ENCODE results near the gene LGALS1. TPM values are rescaled to one million over a fixed set of nuclear protein-coding genes. Genes with fewer than 3 reads are reported as not detected.
"Not testable (repeated sequence)": the region's sequence is repeated elsewhere in the genome, so short reads cannot be mapped to it uniquely, and the experiment has no call there.

LGALS1 gene
- total RNA-seq, 1 donor, result 3,707 TPM

DNA sequence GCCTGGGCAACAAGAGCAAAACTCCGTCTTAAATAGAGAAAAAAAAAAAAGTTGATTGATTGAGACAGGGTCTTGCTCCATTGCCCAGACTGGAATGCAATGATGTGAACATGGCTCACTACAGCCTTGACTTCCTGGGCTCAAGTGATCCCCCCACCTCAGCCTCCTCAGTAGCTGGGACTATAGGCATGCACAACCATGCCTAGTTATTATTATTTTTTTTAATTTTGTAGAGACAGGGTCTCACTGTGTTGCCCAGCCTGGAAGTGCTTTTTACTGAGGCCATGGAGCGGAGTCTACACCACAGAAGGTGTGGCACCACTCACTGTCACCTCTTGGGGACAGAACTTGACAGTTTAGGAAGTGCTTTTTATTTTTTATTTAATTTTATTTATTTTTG, 39.2 kb downstream of the LGALS1 start:
- DNase-seq (ENCODE audit: low read depth), result no peak

DNA sequence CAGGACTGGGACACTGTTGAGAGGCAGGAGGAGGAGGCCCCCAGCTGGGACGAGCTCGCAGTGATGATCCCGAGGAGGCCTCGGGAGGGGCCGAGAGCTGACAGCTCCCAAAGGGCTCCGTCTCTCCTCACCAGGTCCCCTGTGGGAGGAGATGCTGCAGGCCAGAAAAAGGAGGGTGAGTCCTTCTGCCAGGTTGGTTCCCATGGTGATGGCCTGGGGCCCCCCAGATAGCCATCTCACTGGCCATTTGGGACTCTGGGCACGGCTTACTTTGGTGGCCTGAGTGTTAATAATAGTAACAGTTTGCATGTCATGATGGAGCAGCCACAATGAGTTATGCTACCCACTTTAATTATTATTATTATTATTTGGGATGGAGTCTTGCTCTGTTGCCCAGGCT, 40.3 kb downstream of the LGALS1 start:
- DNase-seq (ENCODE audit: low read depth), result no peak
- H3K4me3 ChIP-seq (ENCODE audit: low read depth, low read length), result no peak overlapping the region
- TF ChIP-seq, protein P1, sequence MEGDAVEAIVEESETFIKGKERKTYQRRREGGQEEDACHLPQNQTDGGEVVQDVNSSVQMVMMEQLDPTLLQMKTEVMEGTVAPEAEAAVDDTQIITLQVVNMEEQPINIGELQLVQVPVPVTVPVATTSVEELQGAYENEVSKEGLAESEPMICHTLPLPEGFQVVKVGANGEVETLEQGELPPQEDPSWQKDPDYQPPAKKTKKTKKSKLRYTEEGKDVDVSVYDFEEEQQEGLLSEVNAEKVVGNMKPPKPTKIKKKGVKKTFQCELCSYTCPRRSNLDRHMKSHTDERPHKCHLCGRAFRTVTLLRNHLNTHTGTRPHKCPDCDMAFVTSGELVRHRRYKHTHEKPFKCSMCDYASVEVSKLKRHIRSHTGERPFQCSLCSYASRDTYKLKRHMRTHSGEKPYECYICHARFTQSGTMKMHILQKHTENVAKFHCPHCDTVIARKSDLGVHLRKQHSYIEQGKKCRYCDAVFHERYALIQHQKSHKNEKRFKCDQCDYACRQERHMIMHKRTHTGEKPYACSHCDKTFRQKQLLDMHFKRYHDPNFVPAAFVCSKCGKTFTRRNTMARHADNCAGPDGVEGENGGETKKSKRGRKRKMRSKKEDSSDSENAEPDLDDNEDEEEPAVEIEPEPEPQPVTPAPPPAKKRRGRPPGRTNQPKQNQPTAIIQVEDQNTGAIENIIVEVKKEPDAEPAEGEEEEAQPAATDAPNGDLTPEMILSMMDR (IDR thresholded peaks at IDR 0.05; ENCODE audit: insufficient read depth, low read depth, low read length), result no peak

More for the DNA sequence above, 39.2 kb downstream of the LGALS1 start:
- H3K4me3 ChIP-seq (ENCODE audit: low read depth, low read length), result no peak overlapping the region
- TF ChIP-seq, protein P1 (IDR thresholded peaks at IDR 0.05; ENCODE audit: insufficient read depth, low read depth, low read length), result no peak

DNA sequence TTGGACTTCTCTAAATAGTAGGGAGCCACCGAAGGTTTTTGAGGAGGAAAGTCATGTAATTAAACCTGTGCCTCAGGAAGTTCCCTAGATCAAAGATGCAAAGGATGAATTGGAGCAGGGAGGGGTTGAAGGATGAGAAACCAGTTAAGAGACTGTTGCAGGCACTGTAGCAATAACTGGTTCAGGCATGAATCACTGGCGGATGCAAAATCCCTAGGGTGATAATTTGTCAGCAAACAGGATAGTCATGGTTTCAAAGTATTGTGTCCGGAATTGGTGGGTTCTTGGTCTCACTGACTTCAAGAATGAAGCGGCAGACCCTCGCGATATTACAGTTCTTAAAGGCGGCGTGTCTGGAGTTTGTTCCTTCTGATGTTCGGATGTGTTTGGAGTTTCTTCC, 41.3 kb downstream of the LGALS1 start:
- DNase-seq (ENCODE audit: low read depth), result peak; percentile 62
- TF ChIP-seq, protein P1 (IDR thresholded peaks at IDR 0.05; ENCODE audit: insufficient read depth, low read depth, low read length), result no peak
- H3K4me3 ChIP-seq (ENCODE audit: low read depth, low read length), result no peak overlapping the region

DNA sequence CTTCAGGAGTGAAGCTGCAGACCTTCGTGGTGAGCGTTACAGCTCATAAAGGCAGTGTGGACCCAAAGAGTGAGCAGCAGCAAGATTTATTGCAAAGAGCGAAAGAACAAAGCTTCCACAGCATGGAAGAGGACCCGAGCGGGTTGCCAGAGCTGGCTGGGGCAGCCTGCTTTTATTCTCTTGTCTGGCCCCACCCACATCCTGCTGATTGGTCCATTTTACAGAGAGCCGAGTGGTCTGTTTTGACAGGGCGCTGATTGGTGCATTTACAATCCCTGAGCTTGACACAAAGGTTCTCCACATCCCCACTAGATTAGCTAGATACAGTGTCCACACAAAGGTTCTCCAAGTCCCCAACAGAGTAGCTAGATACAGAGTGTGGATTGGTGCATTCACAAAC, 41.8 kb downstream of the LGALS1 start:
- H3K4me3 ChIP-seq (ENCODE audit: low read depth, low read length); DNase-seq (ENCODE audit: low read depth): not testable (repeated sequence)

DNA sequence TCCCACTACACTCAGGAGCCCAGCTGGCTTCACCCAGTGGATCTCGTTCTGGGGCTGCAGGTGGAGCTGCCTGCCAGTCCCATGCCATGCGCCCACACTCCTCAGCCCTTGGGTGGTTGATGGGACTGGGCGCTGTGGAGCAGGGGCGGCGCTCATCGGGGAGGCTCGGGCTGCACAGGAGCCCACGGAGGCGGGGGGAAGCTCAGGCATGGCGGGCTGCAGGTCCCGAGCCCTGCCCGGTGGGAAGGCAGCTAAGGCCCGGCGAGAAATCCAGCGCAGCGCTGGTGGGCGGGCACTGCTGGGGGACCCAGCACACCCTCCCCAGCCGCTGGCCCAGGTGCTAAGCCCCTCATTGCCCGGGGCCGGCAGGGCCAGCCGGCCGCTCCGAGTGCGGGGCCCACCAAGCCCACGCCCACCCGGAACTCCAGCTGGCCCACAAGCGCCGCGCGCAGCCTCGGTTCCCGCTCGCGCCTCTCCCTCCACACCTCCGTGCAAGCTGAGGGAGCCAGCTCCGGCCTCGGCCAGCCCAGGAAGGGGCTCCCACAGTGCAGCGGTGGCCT, 42.4 kb downstream of the LGALS1 start:
- not testable (repeated sequence) for H3K4me3 ChIP-seq (ENCODE audit: low read depth, low read length); DNase-seq (ENCODE audit: low read depth)

DNA sequence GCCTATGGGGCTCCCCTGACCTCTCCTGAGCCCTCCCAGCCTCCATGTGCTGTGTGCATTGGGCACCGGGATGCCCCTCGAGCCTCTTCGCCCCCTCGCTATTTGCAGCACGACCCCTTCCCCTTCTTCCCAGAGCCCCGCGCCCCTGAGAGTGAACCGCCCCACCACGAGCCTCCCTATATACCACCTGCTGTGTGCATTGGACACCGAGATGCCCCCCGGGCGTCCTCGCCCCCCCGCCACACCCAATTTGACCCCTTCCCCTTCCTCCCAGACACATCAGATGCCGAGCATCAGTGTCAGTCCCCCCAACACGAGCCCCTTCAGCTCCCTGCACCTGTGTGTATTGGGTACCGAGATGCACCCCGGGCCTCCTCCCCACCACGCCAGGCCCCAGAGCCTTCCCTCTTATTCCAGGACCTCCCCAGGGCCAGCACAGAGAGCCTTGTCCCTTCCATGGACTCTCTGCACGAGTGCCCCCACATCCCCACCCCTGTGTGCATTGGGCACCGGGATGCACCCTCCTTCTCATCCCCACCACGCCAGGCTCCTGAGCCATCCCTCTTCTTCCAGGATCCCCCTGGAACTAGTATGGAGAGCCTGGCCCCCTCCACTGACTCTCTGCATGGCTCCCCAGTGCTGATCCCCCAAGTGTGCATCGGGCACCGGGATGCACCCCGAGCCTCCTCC, 50.3 kb downstream of the LGALS1 start:
- no peak overlapping the region for H3K4me3 ChIP-seq (ENCODE audit: low read depth, low read length)
- TF ChIP-seq, protein P1 (IDR thresholded peaks at IDR 0.05; ENCODE audit: insufficient read depth, low read depth, low read length), result no peak
- no peak for DNase-seq (ENCODE audit: low read depth)

DNA sequence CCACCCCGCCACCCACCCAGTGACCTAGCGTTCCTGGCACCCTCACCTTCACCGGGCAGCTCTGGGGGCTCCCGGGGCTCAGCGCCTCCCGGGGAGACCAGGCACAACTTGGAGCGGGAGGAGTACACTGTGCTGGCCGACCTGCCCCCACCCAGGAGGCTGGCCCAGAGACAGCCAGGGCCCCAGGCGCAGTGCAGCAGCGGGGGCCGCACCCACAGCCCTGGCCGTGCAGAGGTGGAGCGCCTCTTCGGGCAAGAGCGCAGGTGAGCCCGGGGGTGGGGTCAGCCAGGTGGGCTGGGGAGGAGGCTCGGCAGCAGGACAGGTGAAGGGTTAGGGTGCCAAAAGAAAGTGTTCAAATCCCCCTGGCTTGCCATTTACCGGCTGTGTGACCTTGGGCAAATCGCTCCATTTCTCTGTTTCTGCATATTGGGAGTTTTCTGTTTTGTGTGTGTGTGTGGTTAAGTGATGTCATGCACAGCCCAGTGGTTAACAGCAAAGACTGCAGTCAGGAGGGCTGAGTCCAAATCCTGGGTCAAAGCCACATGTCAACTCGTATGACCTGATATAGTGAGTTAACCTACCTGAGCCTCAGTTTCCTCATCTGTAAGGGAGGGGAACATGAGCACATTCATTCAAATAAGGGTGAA, 50.9 kb downstream of the LGALS1 start:
- TF ChIP-seq, protein P1 (IDR thresholded peaks at IDR 0.05; ENCODE audit: insufficient read depth, low read depth, low read length), result peak; percentile 33
- no peak overlapping the region for H3K4me3 ChIP-seq (ENCODE audit: low read depth, low read length)
- DNase-seq (ENCODE audit: low read depth), result peak; percentile 45

Data from fibroblast of villous mesenchyme (primary cell).